HepG2 (cell line): ENCODE results near the gene LUZP1. TPM values are rescaled to one million over a fixed set of nuclear protein-coding genes. Genes with fewer than 3 reads are reported as not detected.

Experiments
- BRCA1 ChIP-seq: sonication (generic); formaldehyde crosslinking; IDR thresholded peaks from 2 replicates; pipeline ENCODE4 v1.4.0; 2020; ENCODE audit warnings: missing genetic modification reagents
- ESRRA ChIP-seq: sonication (generic); formaldehyde crosslinking; IDR thresholded peaks from 2 replicates; pipeline ENCODE4 v1.5.1; 2020; ENCODE audit warnings: mild to moderate bottlenecking, low read depth, missing genetic modification reagents
- PPARG ChIP-seq: conservative IDR thresholded peaks from 2 replicates; pipeline ENCODE4 v1.6.1; 2016; ENCODE audit warnings: missing biosample characterization, missing genetic modification reagents
- SKI ChIP-seq: fragments of 450-650 bp; IDR thresholded peaks from one replicate; pipeline ENCODE4 v1.6.1; 2018; ENCODE audit warnings: mild to moderate bottlenecking; ENCODE audit not compliant: partially characterized antibody
- ZKSCAN8 ChIP-seq: IDR thresholded peaks from 2 replicates; pipeline ENCODE4 v1.6.1; 2016; ENCODE audit warnings: borderline replicate concordance, missing genetic modification reagents, missing compliant biosample characterization
- ZNF207 ChIP-seq: fragments of 450-650 bp; IDR thresholded peaks from 2 replicates; pipeline ENCODE4 v1.6.1; 2016; ENCODE audit warnings: antibody characterized with exemption, borderline replicate concordance
- ZNF460 ChIP-seq: sonication (generic); formaldehyde crosslinking; IDR thresholded peaks from 2 replicates; pipeline ENCODE4 v1.5.1; 2020; ENCODE audit warnings: missing genetic modification reagents, mild to moderate bottlenecking, borderline replicate concordance
- ZSCAN9 ChIP-seq: IDR thresholded peaks from 2 replicates; pipeline ENCODE4 v1.6.1; 2016; ENCODE audit warnings: borderline replicate concordance
- polyA plus RNA-seq, 8 experiments: library from polyadenylated mRNA; depleted of rRNA in 3 of 8; stranded (reverse) in 7 of 8; unstranded in 1 of 8; fragments of >200 nt; fragmentation: Illumina TruSeq in 4 of 8; extraction: Trizol in 4 of 8; gene quantifications; 2 replicates each; pipeline versions ENCODE4 v1.2.1 to v1.2.3, GENCODE V29; 2011 to 2016; ENCODE audit warnings: low read depth in 4 of 8, missing spikeins in 1 of 8, mixed read lengths in 1 of 8; ENCODE audit not compliant: insufficient read depth in 1 of 8
- total RNA-seq, 5 experiments: library from RNA; depleted of rRNA; stranded (reverse); fragments of >200 nt; fragmentation: Illumina TruSeq; extraction: Trizol; gene quantifications; 2 replicates each; pipeline ENCODE4 v1.2.3, GENCODE V29; 2016; ENCODE audit warnings: low read depth in 1 of 5
- TF ChIP-seq, protein P1 (sequence below), 2 experiments: IDR thresholded peaks; 2 replicates each; pipeline ENCODE4 v1.6.1; 2011 to 2012; ENCODE audit warnings: low read length in 2 of 2, borderline replicate concordance in 1 of 2, low read depth in 1 of 2, mild to moderate bottlenecking in 1 of 2, moderate library complexity in 1 of 2
- TF ChIP-seq, protein P2 (sequence below): sonication (generic); formaldehyde crosslinking; IDR thresholded peaks from 2 replicates; pipeline ENCODE4 v1.8.0; 2022; ENCODE audit warnings: mild to moderate bottlenecking, missing genetic modification reagents
- TF ChIP-seq, protein P3 (sequence below): sonication (generic); formaldehyde crosslinking; IDR thresholded peaks from 2 replicates; pipeline ENCODE4 v1.4.0; 2020; ENCODE audit warnings: missing genetic modification reagents, borderline replicate concordance
- TF ChIP-seq, protein P4 (sequence below): sonication (generic); formaldehyde crosslinking; IDR thresholded peaks from 2 replicates; pipeline ENCODE4 v1.4.0; 2020; ENCODE audit warnings: mild to moderate bottlenecking, missing genetic modification reagents
- TF ChIP-seq, protein P5 (sequence below): sonication (generic); formaldehyde crosslinking; IDR thresholded peaks from 2 replicates; pipeline ENCODE4 v1.4.0; 2020; ENCODE audit warnings: missing genetic modification reagents
- TF ChIP-seq, protein P6 (sequence below): sonication (generic); formaldehyde crosslinking; IDR thresholded peaks from 2 replicates; pipeline ENCODE4 v1.5.0; 2020; ENCODE audit warnings: missing genetic modification reagents

LUZP1 gene
- total and polyA plus RNA-seq, 2 of the 13 experiments (the other 11 are each of a cell fraction or from before 2014, with no cell fraction given) = 6.9 to 12.7 TPM

DNA sequence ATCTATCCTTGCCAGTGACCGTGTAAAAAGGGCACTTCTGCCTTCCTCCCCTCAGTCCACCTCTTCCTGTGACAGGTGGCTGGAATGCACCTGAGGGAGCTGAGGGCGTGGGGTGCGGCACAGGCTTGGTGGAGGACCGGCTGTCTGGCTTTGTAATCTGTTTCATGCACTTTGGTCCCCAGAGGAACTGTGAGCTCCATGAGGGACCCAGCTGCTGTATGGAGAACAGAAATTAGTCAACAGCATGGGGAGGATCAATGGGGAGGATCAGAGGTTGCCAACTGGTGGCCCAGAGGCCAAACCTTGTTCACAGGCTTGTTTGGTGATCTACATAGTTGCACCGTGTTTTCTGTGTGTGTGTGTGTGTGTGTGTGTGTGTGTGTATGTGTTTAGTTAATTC lies 19.0 kb upstream of the LUZP1 start (continued):
- TF ChIP-seq, protein P1, sequence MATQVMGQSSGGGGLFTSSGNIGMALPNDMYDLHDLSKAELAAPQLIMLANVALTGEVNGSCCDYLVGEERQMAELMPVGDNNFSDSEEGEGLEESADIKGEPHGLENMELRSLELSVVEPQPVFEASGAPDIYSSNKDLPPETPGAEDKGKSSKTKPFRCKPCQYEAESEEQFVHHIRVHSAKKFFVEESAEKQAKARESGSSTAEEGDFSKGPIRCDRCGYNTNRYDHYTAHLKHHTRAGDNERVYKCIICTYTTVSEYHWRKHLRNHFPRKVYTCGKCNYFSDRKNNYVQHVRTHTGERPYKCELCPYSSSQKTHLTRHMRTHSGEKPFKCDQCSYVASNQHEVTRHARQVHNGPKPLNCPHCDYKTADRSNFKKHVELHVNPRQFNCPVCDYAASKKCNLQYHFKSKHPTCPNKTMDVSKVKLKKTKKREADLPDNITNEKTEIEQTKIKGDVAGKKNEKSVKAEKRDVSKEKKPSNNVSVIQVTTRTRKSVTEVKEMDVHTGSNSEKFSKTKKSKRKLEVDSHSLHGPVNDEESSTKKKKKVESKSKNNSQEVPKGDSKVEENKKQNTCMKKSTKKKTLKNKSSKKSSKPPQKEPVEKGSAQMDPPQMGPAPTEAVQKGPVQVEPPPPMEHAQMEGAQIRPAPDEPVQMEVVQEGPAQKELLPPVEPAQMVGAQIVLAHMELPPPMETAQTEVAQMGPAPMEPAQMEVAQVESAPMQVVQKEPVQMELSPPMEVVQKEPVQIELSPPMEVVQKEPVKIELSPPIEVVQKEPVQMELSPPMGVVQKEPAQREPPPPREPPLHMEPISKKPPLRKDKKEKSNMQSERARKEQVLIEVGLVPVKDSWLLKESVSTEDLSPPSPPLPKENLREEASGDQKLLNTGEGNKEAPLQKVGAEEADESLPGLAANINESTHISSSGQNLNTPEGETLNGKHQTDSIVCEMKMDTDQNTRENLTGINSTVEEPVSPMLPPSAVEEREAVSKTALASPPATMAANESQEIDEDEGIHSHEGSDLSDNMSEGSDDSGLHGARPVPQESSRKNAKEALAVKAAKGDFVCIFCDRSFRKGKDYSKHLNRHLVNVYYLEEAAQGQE (IDR thresholded peaks at IDR 0.05; ENCODE audit: borderline replicate concordance in 1 of 2, low read depth in 1 of 2, low read length in 2 of 2) = no peak
- TF ChIP-seq, protein P2, sequence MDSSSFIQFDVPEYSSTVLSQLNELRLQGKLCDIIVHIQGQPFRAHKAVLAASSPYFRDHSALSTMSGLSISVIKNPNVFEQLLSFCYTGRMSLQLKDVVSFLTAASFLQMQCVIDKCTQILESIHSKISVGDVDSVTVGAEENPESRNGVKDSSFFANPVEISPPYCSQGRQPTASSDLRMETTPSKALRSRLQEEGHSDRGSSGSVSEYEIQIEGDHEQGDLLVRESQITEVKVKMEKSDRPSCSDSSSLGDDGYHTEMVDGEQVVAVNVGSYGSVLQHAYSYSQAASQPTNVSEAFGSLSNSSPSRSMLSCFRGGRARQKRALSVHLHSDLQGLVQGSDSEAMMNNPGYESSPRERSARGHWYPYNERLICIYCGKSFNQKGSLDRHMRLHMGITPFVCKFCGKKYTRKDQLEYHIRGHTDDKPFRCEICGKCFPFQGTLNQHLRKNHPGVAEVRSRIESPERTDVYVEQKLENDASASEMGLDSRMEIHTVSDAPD (CRISPR knock-in tag) = peak; percentile 97
- TF ChIP-seq ZSCAN9 (CRISPR knock-in tag) (0 out of 2 replicates have a peak, but pooled peaks have one; percentile 72), ZNF460 (CRISPR knock-in tag) (peak; percentile 28; the same call in 1 of the 2 replicates), PPARG (CRISPR knock-in tag) (peak; percentile 66; the same call in 1 of the 2 replicates), BRCA1 (CRISPR knock-in tag) (no peak), ZNF207 (no peak), ESRRA (CRISPR knock-in tag) (peak; percentile 80), ZKSCAN8 (peak; percentile 94), SKI (peak; percentile 78)
- TF ChIP-seq, protein P3, sequence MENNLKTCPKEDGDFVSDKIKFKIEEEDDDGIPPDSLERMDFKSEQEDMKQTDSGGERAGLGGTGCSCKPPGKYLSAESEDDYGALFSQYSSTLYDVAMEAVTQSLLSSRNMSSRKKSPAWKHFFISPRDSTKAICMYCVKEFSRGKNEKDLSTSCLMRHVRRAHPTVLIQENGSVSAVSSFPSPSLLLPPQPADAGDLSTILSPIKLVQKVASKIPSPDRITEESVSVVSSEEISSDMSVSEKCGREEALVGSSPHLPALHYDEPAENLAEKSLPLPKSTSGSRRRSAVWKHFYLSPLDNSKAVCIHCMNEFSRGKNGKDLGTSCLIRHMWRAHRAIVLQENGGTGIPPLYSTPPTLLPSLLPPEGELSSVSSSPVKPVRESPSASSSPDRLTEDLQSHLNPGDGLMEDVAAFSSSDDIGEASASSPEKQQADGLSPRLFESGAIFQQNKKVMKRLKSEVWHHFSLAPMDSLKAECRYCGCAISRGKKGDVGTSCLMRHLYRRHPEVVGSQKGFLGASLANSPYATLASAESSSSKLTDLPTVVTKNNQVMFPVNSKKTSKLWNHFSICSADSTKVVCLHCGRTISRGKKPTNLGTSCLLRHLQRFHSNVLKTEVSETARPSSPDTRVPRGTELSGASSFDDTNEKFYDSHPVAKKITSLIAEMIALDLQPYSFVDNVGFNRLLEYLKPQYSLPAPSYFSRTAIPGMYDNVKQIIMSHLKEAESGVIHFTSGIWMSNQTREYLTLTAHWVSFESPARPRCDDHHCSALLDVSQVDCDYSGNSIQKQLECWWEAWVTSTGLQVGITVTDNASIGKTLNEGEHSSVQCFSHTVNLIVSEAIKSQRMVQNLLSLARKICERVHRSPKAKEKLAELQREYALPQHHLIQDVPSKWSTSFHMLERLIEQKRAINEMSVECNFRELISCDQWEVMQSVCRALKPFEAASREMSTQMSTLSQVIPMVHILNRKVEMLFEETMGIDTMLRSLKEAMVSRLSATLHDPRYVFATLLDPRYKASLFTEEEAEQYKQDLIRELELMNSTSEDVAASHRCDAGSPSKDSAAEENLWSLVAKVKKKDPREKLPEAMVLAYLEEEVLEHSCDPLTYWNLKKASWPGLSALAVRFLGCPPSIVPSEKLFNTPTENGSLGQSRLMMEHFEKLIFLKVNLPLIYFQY = no peak; the same call in 1 of the 2 replicates
- TF ChIP-seq, protein P4, sequence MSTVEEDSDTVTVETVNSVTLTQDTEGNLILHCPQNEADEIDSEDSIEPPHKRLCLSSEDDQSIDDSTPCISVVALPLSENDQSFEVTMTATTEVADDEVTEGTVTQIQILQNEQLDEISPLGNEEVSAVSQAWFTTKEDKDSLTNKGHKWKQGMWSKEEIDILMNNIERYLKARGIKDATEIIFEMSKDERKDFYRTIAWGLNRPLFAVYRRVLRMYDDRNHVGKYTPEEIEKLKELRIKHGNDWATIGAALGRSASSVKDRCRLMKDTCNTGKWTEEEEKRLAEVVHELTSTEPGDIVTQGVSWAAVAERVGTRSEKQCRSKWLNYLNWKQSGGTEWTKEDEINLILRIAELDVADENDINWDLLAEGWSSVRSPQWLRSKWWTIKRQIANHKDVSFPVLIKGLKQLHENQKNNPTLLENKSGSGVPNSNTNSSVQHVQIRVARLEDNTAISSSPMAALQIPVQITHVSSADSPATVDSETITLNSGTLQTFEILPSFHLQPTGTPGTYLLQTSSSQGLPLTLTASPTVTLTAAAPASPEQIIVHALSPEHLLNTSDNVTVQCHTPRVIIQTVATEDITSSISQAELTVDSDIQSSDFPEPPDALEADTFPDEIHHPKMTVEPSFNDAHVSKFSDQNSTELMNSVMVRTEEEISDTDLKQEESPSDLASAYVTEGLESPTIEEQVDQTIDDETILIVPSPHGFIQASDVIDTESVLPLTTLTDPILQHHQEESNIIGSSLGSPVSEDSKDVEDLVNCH (CRISPR knock-in tag) = no peak
- TF ChIP-seq, protein P5, sequence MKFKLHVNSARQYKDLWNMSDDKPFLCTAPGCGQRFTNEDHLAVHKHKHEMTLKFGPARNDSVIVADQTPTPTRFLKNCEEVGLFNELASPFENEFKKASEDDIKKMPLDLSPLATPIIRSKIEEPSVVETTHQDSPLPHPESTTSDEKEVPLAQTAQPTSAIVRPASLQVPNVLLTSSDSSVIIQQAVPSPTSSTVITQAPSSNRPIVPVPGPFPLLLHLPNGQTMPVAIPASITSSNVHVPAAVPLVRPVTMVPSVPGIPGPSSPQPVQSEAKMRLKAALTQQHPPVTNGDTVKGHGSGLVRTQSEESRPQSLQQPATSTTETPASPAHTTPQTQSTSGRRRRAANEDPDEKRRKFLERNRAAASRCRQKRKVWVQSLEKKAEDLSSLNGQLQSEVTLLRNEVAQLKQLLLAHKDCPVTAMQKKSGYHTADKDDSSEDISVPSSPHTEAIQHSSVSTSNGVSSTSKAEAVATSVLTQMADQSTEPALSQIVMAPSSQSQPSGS (CRISPR knock-in tag) = 0 out of 2 replicates have a peak, but pooled peaks have one; percentile 53
- TF ChIP-seq, protein P6, sequence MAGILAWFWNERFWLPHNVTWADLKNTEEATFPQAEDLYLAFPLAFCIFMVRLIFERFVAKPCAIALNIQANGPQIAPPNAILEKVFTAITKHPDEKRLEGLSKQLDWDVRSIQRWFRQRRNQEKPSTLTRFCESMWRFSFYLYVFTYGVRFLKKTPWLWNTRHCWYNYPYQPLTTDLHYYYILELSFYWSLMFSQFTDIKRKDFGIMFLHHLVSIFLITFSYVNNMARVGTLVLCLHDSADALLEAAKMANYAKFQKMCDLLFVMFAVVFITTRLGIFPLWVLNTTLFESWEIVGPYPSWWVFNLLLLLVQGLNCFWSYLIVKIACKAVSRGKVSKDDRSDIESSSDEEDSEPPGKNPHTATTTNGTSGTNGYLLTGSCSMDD (CRISPR knock-in tag) = no peak
